Measurements from ENCODE around the gene MRPL49. TPM values are rescaled to one million over a fixed set of nuclear protein-coding genes. Genes with fewer than 3 reads are reported as not detected.
A peak's percentile ranks its signal among the peaks of the same experiment; 100 is the strongest.

MRPL49 gene
- total and polyA plus RNA-seq, 2 of the 13 experiments (the other 11 are each of a cell fraction or from before 2014, with no cell fraction given): 39.2 to 53.3 TPM

- TF ChIP-seq ZNF280B (CRISPR knock-in tag; IDR thresholded peaks at IDR 0.05; ENCODE audit: borderline replicate concordance) (no peak), ZIK1 (CRISPR knock-in tag; IDR thresholded peaks at IDR 0.05; ENCODE audit: borderline replicate concordance, low read depth) (peak; percentile 78), ZNF687 (CRISPR knock-in tag; IDR thresholded peaks at IDR 0.05) (peak; percentile 86), MAFF (IDR thresholded peaks at IDR 0.05; ENCODE audit: low read depth, low read length) (no peak), ZBTB10 (CRISPR knock-in tag; IDR thresholded peaks at IDR 0.05; ENCODE audit: borderline replicate concordance) (peak; percentile 84; the same call in 1 of the 2 replicates), MYPOP (CRISPR knock-in tag; IDR thresholded peaks at IDR 0.05) (peak; percentile 65; the same call in 1 of the 2 replicates), MNT (IDR thresholded peaks at IDR 0.05) (peak; percentile 65), ZNF878 (CRISPR knock-in tag; IDR thresholded peaks at IDR 0.05) (peak; percentile 89), HOXA3 (CRISPR knock-in tag; IDR thresholded peaks at IDR 0.05) (peak; percentile 98), SSRP1 (CRISPR knock-in tag; IDR thresholded peaks at IDR 0.05) (0 out of 2 replicates have a peak, but pooled peaks have one; percentile 25), ZMAT3 (CRISPR knock-in tag; conservative IDR thresholded peaks at IDR 0.05) (0 out of 2 replicates have a peak, but pooled peaks have one; percentile 35), ZNF619 (CRISPR knock-in tag; IDR thresholded peaks at IDR 0.05) (peak; percentile 40; the same call in 1 of the 2 replicates)
Observed at GRCh38 chr11:65083834-65084597, 38.1 kb upstream of the MRPL49 start, which contains the start of the genes CDCA5 and ZFPL1 (continued).

Data from HepG2 (cell line).